Measurements from ENCODE around the gene CDS1. TPM values are rescaled to one million over a fixed set of nuclear protein-coding genes. Genes with fewer than 3 reads are reported as not detected.
A peak's percentile ranks its signal among the peaks of the same experiment; 100 is the strongest.

CDS1 gene
- total RNA-seq (18.8 TPM), polyA plus RNA-seq (ENCODE audit: insufficient read depth, low read depth, low replicate concordance) (13.5 TPM)
- long read RNA-seq, donor 1, full-length matches to known transcripts = 6 of 6 reads
- long read RNA-seq, donor 1, partial matches to known transcripts = 0 of 6 reads
- long read RNA-seq, donor 1, other reads (novel, unspliced or antisense) = 0 of 6 reads
- long read RNA-seq, donor 2, full-length matches to known transcripts = 4 of 4 reads
- long read RNA-seq, donor 2, partial matches to known transcripts = 0 of 4 reads
- long read RNA-seq, donor 2, other reads (novel, unspliced or antisense) = 0 of 4 reads
- long read RNA-seq, donor 3, full-length matches to known transcripts = 9 of 9 reads
- long read RNA-seq, donor 3, partial matches to known transcripts = 0 of 9 reads
- long read RNA-seq, donor 3, other reads (novel, unspliced or antisense) = 0 of 9 reads
- long read RNA-seq, donor 4, full-length matches to known transcripts = 4 of 4 reads
- long read RNA-seq, donor 4, partial matches to known transcripts = 0 of 4 reads
- long read RNA-seq, donor 4, other reads (novel, unspliced or antisense) = 0 of 4 reads
- long read RNA-seq, donor 5, full-length matches to known transcripts = 1 of 1 reads
- long read RNA-seq, donor 5, partial matches to known transcripts = 0 of 1 reads
- long read RNA-seq, donor 5, other reads (novel, unspliced or antisense) = 0 of 1 reads
- long read RNA-seq, donor 6, full-length matches to known transcripts = 5 of 5 reads
- long read RNA-seq, donor 6, partial matches to known transcripts = 0 of 5 reads
- long read RNA-seq, donor 6, other reads (novel, unspliced or antisense) = 0 of 5 reads
- long read RNA-seq, donor 7, full-length matches to known transcripts = 33 of 43 reads
- long read RNA-seq, donor 7, partial matches to known transcripts = 0 of 43 reads
- long read RNA-seq, donor 7, other reads (novel, unspliced or antisense) = 10 of 43 reads
- long read RNA-seq, donor 8, full-length matches to known transcripts = 2 of 2 reads
- long read RNA-seq, donor 8, partial matches to known transcripts = 0 of 2 reads
- long read RNA-seq, donor 8, other reads (novel, unspliced or antisense) = 0 of 2 reads
- long read RNA-seq, donor 9, full-length matches to known transcripts = 1 of 1 reads
- long read RNA-seq, donor 9, partial matches to known transcripts = 0 of 1 reads
- long read RNA-seq, donor 9, other reads (novel, unspliced or antisense) = 0 of 1 reads
- long read RNA-seq, donor 10, full-length matches to known transcripts = 8 of 39 reads
- long read RNA-seq, donor 10, partial matches to known transcripts = 31 of 39 reads
- long read RNA-seq, donor 10, other reads (novel, unspliced or antisense) = 0 of 39 reads

GRCh38 chr4:84582988-84583875 is at the start of gene CDS1:
CDS1 (plus strand) TSS chr4:84583127; CDS start chr4:84583402, 275 bp downstream.
- Histone ChIP-seq H3K9ac (ENCODE audit: low read length in 3 of 3) (peak within 1 kb of the TSS; percentile 50 to 68 (median 63)), H3K4me3 (ENCODE audit: low read length in 3 of 3) (peak within 1 kb of the TSS; percentile 75 to 82 (median 75)), H3K36me3 (ENCODE audit: control insufficient read depth in 2 of 3, insufficient read depth in 3 of 3, low read length in 3 of 3) (no peaks in the 10 kb centered on the region), H3K27me3 (ENCODE audit: control insufficient read depth, insufficient read depth, low read length) (peaks cover 6% of the 10 kb centered on the region), H3K4me1 (ENCODE audit: control insufficient read depth in 2 of 3, insufficient read depth in 2 of 3, low read depth in 1 of 3, low read length in 3 of 3) (peaks cover 0 to 11% (median 10%) of the 10 kb centered on the region in 3 donors), H3K9me3 (ENCODE audit: control insufficient read depth in 2 of 3, insufficient read depth in 1 of 3, low read length in 3 of 3) (no peaks in the 10 kb centered on the region), H3K27ac (ENCODE audit: low read depth in 2 of 2, low read length in 2 of 2) (peak within 1 kb of the TSS; percentile 69 to 90)
- peak; percentile 49 to 86 (median 61) for DNase-seq
- TF ChIP-seq CTCF (IDR thresholded peaks at IDR 0.05; ENCODE audit: borderline replicate concordance, extremely low read depth, insufficient read depth) = no peak
- no peak for FAIRE-seq
- intact Hi-C loops (cut with DNase I) = no loop called here

- intact Hi-C loops (cut with DNase I) = no loop called here
These were observed 47.0 kb upstream of the CDS1 start for GRCh38 chr4:84535901-84536300.

More at GRCh38 chr4:84535901-84536300, 47.0 kb upstream of the CDS1 start:
- FAIRE-seq (no peak), DNase-seq (no peak)
- Histone ChIP-seq H3K9me3 (ENCODE audit: control insufficient read depth in 2 of 3, insufficient read depth in 1 of 3, low read length in 3 of 3) (no peaks in the 10 kb centered on the region), H3K4me1 (ENCODE audit: control insufficient read depth in 2 of 3, insufficient read depth in 2 of 3, low read depth in 1 of 3, low read length in 3 of 3) (no peaks in the 10 kb centered on the region), H3K27ac (ENCODE audit: low read depth in 2 of 2, low read length in 2 of 2) (no peak overlapping the region), H3K9ac (ENCODE audit: low read length in 3 of 3) (no peak overlapping the region), H3K36me3 (ENCODE audit: control insufficient read depth in 2 of 3, insufficient read depth in 3 of 3, low read length in 3 of 3) (no peaks in the 10 kb centered on the region), H3K27me3 (ENCODE audit: control insufficient read depth, insufficient read depth, low read length) (no peaks in the 10 kb centered on the region), H3K4me3 (ENCODE audit: low read length in 3 of 3) (no peak overlapping the region)
- no peak for TF ChIP-seq CTCF (IDR thresholded peaks at IDR 0.05; ENCODE audit: borderline replicate concordance, extremely low read depth, insufficient read depth)
